Activated B cell treated with CpG ODN at 0.5 μM for 24 hours (primary cell): ENCODE results near the gene IL36B. TPM values are rescaled to one million over a fixed set of nuclear protein-coding genes. Genes with fewer than 3 reads are reported as not detected.

ENCODE experiments used
- ATAC-seq: fragments of 200-7000 bp; cut with Tn5 transposase; one replicate; pipeline ENCODE4 v1.10.0; 2021; ENCODE audit warnings: low read depth, mild to moderate bottlenecking, moderate library complexity
- CTCF ChIA-PET: fragments of 350-600 bp; sonication (Branson Sonifier 250); formaldehyde crosslinking; loops from one replicate; lab custom pipeline; 2021; ENCODE audit warnings: antibody characterized with exemption; lab: Charles Lee
- POLR2A ChIA-PET: fragments of 350-600 bp; sonication (Branson Sonifier 250); formaldehyde crosslinking; loops from one replicate; lab custom pipeline; 2021; ENCODE audit warnings: antibody characterized with exemption; lab: Charles Lee
- DNase-seq: peaks from one replicate; pipeline ENCODE4 v3.0.0; 2022
- H3K27ac Mint-ChIP-seq: one replicate; pipeline ENCODE4 v1.8.0; 2020; ENCODE audit warnings: mixed read lengths
- H3K27me3 Mint-ChIP-seq: one replicate; pipeline ENCODE4 v1.8.0; 2021; ENCODE audit warnings: mixed read lengths
- H3K36me3 Mint-ChIP-seq: one replicate; pipeline ENCODE4 v1.8.0; 2021; ENCODE audit warnings: low read depth, mixed read lengths
- H3K4me1 Mint-ChIP-seq: one replicate; pipeline ENCODE4 v1.8.0; 2021; ENCODE audit warnings: mixed read lengths
- H3K4me3 Mint-ChIP-seq: one replicate; pipeline ENCODE4 v1.8.0; 2020; ENCODE audit warnings: mild to moderate bottlenecking, mixed read lengths
- H3K9me3 Mint-ChIP-seq: one replicate; pipeline ENCODE4 v1.8.0; 2020; ENCODE audit warnings: mixed read lengths
- CTCF ChIP-seq: fragments of 200-600 bp; IDR thresholded peaks from one replicate; pipeline ENCODE4 v1.8.0; 2022; ENCODE audit warnings: antibody characterized with exemption, mild to moderate bottlenecking
- intact Hi-C: fragments of 100-400 bp; cut with micrococcal nuclease; formaldehyde crosslinking; loops from one replicate; pipeline ENCODE4 v1.15.1; 2024
- total RNA-seq: library from RNA; stranded (reverse); gene quantifications from 2 replicates; pipeline ENCODE4 v1.2.3, GENCODE V29; 2022

Gene IL36B
- total RNA-seq, 1 donor from 2014 or later, result not detected

GRCh38 chr2:113060396-113060795, 7.7 kb upstream of the IL36B start:
- Mint-ChIP-seq H3K36me3 (no peaks in the 10 kb centered on the region), H3K27me3 (peaks cover 21% of the 10 kb centered on the region), H3K4me3 (no peak overlapping the region), H3K4me1 (no peaks in the 10 kb centered on the region), H3K9me3 (peaks cover 13% of the 10 kb centered on the region), H3K27ac (no peak overlapping the region)
- POLR2A ChIA-PET, result no interaction called here
- ATAC-seq (no peak), DNase-seq (no peak)
- CTCF ChIA-PET, result no interaction called here
- intact Hi-C loops, result no loop called here
- no peak for TF ChIP-seq CTCF

GRCh38 chr2:113058998-113059960, 6.6 kb upstream of the IL36B start, which contains the start of gene IL36RN:
TSS of gene IL36RN (plus strand) at chr2:113059198. CDS start at chr2:113059439, 241 bp downstream.
- H3K4me1 Mint-ChIP-seq, result no peaks in the 10 kb centered on the region
- TF ChIP-seq CTCF, result no peak
- ChIA-PET CTCF (no interaction called here), POLR2A (no interaction called here)
- DNase-seq (no peak), ATAC-seq (no peak)
- no peaks in the 10 kb centered on the region for H3K36me3 Mint-ChIP-seq
- no peak within 1 kb of the TSS for H3K27ac Mint-ChIP-seq
- no peak within 1 kb of the TSS for H3K4me3 Mint-ChIP-seq
- intact Hi-C loops, result no loop called here
- H3K27me3 Mint-ChIP-seq, result peaks cover 17% of the 10 kb centered on the region
- H3K9me3 Mint-ChIP-seq, result peaks cover 20% of the 10 kb centered on the region

- H3K4me1 Mint-ChIP-seq, result no peaks in the 10 kb centered on the region
- H3K9me3 Mint-ChIP-seq, result peaks cover 26% of the 10 kb centered on the region
- H3K27me3 Mint-ChIP-seq, result peaks cover 15% of the 10 kb centered on the region
- POLR2A ChIA-PET, result no interaction called here
- H3K36me3 Mint-ChIP-seq, result no peaks in the 10 kb centered on the region
- no peak overlapping the region for H3K27ac Mint-ChIP-seq
- intact Hi-C loops, result no loop called here
- TF ChIP-seq CTCF, result no peak
- CTCF ChIA-PET, result no interaction called here
- DNase-seq (no peak), ATAC-seq (no peak)
- H3K4me3 Mint-ChIP-seq, result no peak overlapping the region
Observed at GRCh38 chr2:113058411-113058994, 5.8 kb upstream of the IL36B start.

GRCh38 chr2:113057117-113057516, 4.5 kb upstream of the IL36B start:
- no peaks in the 10 kb centered on the region for H3K36me3 Mint-ChIP-seq
- no peak for ATAC-seq
- H3K9me3 Mint-ChIP-seq, result peaks cover 28% of the 10 kb centered on the region
- H3K27ac Mint-ChIP-seq, result no peak overlapping the region
- intact Hi-C loops, result no loop called here
- H3K4me3 Mint-ChIP-seq, result no peak overlapping the region
- DNase-seq, result no peak
- ChIA-PET POLR2A (no interaction called here), CTCF (no interaction called here)
- H3K4me1 Mint-ChIP-seq, result no peaks in the 10 kb centered on the region
- peaks cover 17% of the 10 kb centered on the region for H3K27me3 Mint-ChIP-seq
- no peak for TF ChIP-seq CTCF

- no peak for ATAC-seq
- Mint-ChIP-seq H3K27me3 (peaks cover 16% of the 10 kb centered on the region), H3K27ac (no peak overlapping the region), H3K9me3 (peaks cover 28% of the 10 kb centered on the region), H3K4me1 (no peaks in the 10 kb centered on the region), H3K36me3 (no peaks in the 10 kb centered on the region), H3K4me3 (no peak overlapping the region)
- TF ChIP-seq CTCF, result no peak
- ChIA-PET POLR2A (no interaction called here), CTCF (no interaction called here)
- DNase-seq, result no peak
- intact Hi-C loops, result no loop called here
Observed at GRCh38 chr2:113056521-113056920, 3.9 kb upstream of the IL36B start.
